ENCODE results near the gene STRBP.
A peak's percentile ranks its signal among the peaks of the same experiment; 100 is the strongest.

The STRBP gene

GRCh38 chr9:123299558-123300126 is 31.3 kb upstream of the STRBP start:
- Histone ChIP-seq H3K27ac (replicated peaks) (no peak overlapping the region), H3K27me3 (ENCODE audit: insufficient read depth, poor library complexity, severe bottlenecking) (no peaks in the 10 kb centered on the region), H3K4me3 (replicated peaks; ENCODE audit: insufficient read depth, low read length) (no peak overlapping the region)
- no peak for TF ChIP-seq POLR2AphosphoS5 (IDR thresholded peaks at IDR 0.05; ENCODE audit: low read depth)
- TF ChIP-seq GABPA (IDR thresholded peaks at IDR 0.05; ENCODE audit: low read depth): no peak
- TF ChIP-seq SPI1 (IDR thresholded peaks at IDR 0.05; ENCODE audit: borderline replicate concordance, low read depth): no peak
- TF ChIP-seq REST (IDR thresholded peaks at IDR 0.05; ENCODE audit: insufficient replicate concordance, low read depth): no peak
- TF ChIP-seq CTCF (IDR thresholded peaks at IDR 0.05; ENCODE audit: insufficient read depth, low read length): no peak
- no peak for DNase-seq (ENCODE audit: low read depth in 1 of 2, low spot score in 1 of 2)

- no peaks in the 10 kb centered on the region for H3K27me3 ChIP-seq (ENCODE audit: insufficient read depth, poor library complexity, severe bottlenecking)
- no peak for DNase-seq (ENCODE audit: low read depth in 1 of 2, low spot score in 1 of 2)
- TF ChIP-seq SPI1 (IDR thresholded peaks at IDR 0.05; ENCODE audit: borderline replicate concordance, low read depth): no peak
- TF ChIP-seq POLR2AphosphoS5 (IDR thresholded peaks at IDR 0.05; ENCODE audit: low read depth): no peak
- TF ChIP-seq REST (IDR thresholded peaks at IDR 0.05; ENCODE audit: insufficient replicate concordance, low read depth): no peak
- no peak overlapping the region for H3K4me3 ChIP-seq (replicated peaks; ENCODE audit: insufficient read depth, low read length)
- H3K27ac ChIP-seq (replicated peaks): no peak overlapping the region
These were observed 27.8 kb upstream of the STRBP start for GRCh38 chr9:123296174-123296573.

GRCh38 chr9:123291736-123292135 is 23.4 kb upstream of the STRBP start:
- TF ChIP-seq CTCF (IDR thresholded peaks at IDR 0.05; ENCODE audit: insufficient read depth, low read length) (no peak), SPI1 (IDR thresholded peaks at IDR 0.05; ENCODE audit: borderline replicate concordance, low read depth) (no peak), POLR2AphosphoS5 (IDR thresholded peaks at IDR 0.05; ENCODE audit: low read depth) (no peak), REST (IDR thresholded peaks at IDR 0.05; ENCODE audit: insufficient replicate concordance, low read depth) (peak; percentile 92), GABPA (IDR thresholded peaks at IDR 0.05; ENCODE audit: low read depth) (no peak)
- Histone ChIP-seq H3K27me3 (ENCODE audit: insufficient read depth, poor library complexity, severe bottlenecking) (no peaks in the 10 kb centered on the region), H3K4me3 (replicated peaks; ENCODE audit: insufficient read depth, low read length) (no peak overlapping the region), H3K27ac (replicated peaks) (no peak overlapping the region)
- DNase-seq (ENCODE audit: low read depth in 1 of 2, low spot score in 1 of 2): no peak

Measured in HL-60 (cell line).